Left kidney (tissue), 2 donors: ENCODE results near the gene ISG20L2. TPM values are rescaled to one million over a fixed set of nuclear protein-coding genes. Genes with fewer than 3 reads are reported as not detected.

ENCODE experiments used
- DNase-seq: peaks from one replicate; pipeline ENCODE4 v3.0.0-alpha.2; 2013
- polyA plus RNA-seq: library from polyadenylated mRNA; unstranded; fragments of 120-200 nt; gene quantifications from one replicate; pipeline ENCODE4 v1.2.1, GENCODE V29; 2013; ENCODE audit not compliant: insufficient read length

The ISG20L2 gene
- polyA plus RNA-seq, 1 donor = 48.5 TPM

DNA sequence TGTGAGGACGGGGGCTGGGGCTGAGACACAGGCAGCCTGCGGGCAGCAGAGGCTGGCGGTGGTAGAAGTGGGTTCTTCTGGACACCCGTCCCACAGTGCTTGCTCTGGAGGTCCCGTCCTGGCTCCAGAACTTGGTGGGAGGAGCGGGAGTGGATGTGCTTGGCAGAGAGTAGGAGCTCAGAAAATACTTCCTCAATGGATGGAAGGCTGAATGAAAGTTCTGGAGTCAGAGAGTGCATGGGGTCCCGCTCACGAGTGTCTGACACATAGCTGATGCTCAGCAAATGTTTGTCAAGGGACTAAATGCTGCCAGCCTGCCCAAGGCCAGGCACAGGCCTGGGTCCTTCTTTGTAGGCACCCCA is 37.9 kb downstream of the ISG20L2 start:
- DNase-seq = no peak

DNA sequence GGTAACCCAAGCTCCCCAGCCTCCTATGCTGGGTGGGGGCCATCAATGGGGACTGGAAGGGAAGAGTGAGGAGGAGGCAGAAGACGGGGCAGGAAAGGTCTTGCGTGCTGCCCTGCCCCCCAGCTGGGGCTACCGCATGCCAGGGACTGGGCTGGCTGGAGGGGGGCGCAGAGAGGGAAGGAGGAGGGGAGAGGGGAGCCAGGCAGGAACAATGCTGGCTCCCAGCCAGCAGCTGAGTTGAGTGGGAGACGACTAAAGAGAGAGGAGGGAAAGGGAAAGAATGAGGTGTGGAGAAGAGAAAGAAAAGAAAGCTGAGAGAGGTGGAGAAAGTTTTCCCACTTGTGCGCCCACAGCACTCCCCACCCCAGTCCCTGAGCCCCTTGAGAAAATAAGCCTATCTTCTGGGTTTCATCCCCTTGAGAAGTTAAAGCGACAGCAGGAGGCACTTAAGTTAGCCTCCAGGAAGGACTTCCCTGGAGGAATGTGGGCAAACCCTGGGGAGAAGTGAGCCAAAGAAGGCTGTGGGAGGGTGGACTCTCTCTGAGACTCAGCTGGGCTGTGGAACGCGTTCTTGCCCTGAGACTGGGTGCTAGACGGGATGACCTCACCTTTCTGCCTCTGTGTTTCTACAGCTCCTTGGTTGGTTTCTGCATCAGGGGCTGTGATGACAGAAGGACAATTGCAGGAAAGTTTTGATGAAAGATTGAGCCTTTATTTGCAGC is 38.5 kb downstream of the ISG20L2 start:
- DNase-seq = peak; percentile 78

DNA sequence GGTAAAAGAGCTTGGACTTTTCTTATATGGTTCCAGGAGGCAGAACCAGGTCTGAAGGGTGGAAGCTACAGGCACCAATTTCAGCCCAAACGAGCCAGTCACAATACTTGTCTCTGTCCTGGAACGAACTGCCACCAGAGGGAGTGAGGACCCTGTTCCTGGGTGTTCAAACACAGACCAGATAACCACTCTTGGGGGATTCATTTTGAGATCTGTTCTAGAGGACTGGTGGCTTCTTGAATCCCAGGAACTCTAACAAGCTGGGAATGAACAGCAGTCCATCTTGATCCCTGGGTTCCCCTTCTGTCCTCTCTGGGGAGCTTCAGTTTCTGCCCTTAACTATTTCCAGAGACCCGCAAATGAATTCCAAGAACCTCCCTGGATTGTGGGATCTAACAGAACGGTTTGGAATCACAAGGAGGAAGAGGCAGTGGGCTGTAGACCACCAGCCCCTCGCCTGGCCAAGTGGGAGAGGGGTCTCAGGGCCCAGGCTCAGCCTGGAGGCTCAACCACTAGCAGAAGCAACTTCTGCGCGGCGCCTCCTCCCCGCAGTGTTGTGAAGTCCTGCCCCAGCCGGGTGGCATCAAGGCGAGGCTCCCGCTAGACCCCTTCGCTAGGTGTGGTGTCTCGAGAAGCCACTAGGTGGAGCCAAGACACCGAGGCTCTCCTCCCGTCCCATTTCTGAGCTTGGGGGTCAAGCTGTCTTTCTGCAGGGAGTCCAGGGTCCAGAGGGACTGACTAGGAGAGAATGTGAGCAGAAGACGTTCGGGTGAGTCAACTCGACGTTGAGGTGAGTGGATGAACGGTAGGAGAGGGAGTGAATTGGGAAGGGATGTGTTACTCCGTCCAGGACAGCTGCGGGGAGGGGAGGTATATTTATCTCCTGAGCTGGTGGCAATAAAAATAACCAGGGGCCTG is 39.3 kb downstream of the ISG20L2 start:
- peak; percentile 91 for DNase-seq

DNA sequence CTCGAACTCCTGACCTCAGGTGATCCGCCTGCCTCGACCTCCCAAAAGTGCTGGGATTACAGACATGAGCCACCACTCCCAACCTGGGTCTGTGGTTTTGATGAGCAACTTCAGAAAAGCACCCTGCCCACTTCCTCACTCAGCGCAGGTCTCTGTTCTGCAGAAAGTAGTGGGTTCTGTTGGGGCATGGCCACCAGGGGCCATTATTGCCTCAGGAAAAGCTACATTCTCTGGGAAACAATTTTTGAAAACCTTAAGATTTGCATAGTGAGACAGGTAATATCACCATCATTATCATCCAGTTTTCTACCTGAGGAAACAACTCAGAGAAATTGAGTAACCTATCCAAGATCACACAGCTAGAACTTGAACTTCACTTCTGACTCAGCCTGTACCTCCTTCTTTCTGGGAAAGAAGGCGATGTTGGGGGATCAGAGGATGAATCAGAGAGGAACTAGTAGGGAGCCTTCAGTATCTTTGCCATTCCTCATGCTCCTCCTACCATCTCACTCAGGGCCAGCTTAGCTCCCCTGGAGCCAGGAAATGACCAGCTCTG is 44.3 kb downstream of the ISG20L2 start:
- no peak for DNase-seq

DNA sequence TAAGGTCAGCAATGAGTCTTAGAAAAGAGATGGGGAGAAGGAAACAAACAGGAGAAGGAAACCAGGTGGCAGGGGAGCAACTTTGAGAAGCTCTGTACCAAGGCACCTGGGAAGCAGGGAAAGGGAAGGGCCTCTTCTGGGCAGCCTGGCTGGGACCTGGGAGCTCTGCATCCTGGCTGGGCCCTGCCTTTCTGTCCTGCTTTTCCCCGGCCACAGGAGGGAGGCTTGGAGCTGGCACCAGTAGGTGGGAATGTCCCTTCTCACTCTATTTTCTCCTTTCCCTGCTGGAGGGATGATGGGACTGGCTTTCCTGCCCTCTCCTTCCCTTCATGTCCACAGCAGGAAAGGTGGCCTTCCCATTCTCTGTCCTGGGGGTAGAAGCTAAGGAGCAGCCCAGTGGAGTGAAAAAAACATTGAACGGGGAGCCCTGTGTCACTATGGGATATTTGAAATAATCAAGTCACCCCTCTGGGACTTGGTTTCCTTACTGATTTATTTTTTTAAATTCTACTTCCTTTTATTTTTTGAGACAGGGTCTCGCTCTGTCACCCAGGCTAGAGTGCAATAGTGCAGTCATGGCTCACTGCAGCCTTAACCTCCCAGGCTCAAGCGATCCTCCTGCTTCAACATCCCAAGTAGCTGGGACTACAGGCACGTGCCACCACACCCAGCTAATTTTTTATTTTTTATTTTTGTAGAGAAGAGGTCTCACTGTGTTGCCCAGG is 46.2 kb downstream of the ISG20L2 start:
- DNase-seq = no peak

DNA sequence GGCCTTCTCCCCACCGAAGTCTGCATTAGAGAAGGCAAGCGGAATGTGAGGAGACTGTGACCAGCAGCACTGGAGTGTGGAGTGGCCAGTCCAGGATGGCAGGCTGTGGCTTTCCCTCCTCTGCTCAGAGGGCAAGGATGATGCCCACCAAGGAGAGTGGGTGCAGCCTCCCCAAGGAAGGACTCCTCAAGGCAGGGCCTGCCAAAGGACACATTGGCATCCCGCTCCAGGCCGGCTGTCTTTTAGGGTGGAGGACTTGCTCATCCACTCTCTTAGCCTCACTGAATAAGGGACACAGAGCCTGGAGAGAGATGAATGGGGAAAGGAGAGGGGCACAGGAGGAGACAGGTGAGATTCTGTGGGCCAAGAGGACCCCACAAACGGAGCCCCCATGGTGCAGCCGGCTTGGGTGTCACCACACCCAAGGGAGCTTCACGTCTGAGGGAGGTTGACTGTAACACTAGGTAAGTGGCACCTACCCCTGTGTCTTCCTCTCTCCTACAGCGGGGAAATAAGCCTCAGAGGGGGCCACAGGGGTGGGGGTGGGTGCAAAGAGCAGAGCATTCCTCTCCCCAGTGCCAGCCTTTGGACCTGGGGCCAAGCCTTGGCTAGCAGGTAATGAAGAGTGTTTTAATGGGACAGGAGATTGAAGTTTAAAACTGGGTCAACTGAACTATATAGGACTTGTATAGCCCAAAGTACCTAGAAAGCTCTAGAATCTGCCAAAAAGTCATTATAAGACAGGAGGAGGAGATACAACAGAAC is 47.2 kb downstream of the ISG20L2 start:
- DNase-seq = no peak

DNA sequence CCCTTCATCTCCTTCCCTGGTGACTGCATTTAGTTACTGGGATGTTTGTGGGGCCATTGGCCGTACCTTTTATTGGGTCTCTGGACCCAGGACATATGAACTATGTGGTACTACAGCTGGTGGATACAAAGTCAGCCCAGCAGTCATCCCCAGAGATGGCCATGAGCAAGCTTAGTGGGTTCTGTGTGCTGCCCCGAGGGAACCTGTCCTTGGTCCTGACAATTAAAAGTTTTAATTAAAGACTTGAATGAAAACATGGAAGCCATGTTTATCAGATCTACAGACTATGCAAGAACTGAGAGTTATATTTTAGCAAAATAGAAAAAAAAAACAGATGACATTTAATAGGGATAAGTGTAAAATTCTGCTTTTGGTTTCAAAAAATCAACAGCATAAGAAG is 48.5 kb downstream of the ISG20L2 start:
- DNase-seq = no peak

DNA sequence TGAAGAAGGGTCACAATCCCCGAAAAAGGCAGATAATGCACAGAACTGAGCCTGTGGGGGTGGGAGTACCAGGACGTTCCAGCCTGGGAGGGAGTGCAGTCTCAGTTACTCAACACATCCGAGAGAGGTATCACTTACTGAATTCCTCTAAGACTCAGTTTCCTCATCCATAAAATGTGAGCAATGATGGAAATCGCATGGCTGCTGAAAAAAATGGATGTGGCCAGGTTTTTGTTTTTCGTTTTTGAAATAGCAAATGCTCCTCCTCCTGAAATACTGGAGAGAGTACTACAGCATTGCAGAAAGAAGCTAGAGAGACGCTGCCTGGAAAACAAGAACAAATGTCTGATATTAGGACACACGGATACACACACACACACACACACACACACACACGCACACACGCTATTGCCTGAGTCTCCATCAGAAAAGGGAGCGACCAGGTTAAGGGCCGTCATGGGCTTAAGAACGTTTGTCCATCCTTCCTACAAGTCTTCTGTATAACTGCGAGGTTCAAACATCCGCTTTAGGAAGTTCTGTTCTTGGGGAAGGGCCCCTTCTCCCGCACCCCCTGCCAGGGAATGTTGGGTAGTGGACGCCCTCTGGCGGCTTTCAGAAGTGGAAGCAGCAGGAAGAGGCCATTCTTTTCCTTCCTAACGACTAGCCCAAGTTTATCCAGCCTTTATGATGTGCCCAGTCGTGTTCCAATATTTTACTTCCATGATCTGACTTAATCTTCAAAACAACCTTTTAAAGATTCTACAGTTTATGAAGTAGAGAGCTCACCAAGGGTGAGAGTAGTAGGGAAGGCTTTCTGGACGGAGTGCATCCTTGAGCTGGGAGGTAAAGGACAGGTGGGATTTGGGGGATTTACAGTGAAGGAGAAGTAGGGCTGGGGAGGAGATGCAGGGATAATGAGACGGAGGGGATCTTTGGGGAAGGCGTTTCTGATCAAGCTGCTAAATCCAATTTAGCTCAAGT is 50.7 kb downstream of the ISG20L2 start:
- DNase-seq = no peak

DNA sequence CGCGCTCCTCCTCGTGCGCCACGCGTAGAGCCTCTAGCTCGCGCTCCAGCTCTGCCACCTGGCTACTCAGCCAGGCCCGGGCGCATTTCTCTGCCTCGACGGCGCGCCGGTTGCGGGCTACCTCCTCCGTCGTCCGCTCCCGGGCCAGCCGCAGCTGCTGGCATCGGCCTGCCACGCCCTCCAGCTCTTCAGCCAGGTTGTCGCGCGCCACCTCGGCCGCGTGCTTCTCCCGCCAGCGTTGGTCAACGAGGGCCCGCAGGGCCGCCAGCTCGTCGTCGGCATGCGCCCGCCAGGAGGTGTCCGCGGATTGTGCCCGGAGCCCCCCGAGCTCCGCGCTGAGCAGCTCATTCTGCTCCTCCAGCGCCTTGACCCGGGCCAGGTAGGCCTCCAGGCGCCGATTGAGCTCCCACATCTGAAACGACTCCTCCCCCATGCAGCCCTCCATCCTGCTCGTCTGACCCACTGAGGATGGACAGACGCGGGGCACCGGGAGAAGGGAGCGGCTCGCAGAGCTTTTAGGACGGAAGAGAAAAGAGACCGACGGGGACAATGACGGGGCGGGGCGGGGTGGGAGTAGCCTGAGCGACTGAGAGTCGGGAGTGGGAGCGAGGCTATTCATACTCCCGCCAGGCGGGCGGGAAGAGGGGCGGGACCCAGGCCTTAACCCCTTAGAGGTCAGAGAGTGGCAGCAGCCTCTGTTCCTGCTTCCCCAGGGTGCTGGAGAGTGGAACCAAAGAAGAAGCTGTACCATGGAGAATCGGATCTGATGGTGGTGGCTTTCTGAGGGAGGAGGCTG is 51.5 kb downstream of the ISG20L2 start, which contains the start of gene NES:
TSS of gene NES (minus strand) at position 588 of the 796 bp plus-strand sequence. CDS start at position 445, 143 bp downstream.
- no peak for DNase-seq

DNA sequence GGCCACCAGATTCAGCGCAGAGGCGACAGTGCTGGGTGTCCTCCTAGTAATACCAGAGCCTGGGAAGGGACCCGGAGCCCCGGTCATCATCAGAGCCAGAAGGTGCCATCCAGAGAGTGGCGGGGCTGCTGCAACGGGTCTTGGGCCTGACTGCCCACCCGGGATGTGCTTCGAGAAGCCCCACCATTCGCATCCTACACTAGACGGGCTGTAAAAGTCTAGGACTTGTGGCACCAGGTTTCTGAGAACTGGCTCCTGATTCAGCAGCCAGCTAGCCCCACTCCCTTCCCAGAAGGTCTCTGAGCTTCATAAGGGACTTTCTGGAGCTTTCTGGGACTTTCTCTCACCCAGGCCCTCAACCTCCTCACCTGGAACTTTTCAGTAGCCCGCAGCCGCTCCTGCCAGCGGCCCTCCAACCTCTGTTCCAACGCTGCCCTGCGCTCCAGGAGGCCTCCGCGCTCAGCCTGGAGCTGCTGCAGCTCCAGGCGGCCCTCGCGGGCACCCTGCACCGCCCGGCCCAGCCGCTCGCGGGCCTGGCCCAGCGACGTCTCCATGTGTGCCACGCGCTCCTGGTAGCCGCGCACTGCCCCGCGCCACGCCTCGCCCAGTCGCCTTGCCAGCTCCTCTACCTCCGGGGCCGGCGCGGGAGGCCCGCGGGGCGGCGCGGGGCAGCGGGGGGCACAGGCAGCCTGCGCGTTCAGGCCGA is 52.3 kb downstream of the ISG20L2 start:
- no peak for DNase-seq

DNA sequence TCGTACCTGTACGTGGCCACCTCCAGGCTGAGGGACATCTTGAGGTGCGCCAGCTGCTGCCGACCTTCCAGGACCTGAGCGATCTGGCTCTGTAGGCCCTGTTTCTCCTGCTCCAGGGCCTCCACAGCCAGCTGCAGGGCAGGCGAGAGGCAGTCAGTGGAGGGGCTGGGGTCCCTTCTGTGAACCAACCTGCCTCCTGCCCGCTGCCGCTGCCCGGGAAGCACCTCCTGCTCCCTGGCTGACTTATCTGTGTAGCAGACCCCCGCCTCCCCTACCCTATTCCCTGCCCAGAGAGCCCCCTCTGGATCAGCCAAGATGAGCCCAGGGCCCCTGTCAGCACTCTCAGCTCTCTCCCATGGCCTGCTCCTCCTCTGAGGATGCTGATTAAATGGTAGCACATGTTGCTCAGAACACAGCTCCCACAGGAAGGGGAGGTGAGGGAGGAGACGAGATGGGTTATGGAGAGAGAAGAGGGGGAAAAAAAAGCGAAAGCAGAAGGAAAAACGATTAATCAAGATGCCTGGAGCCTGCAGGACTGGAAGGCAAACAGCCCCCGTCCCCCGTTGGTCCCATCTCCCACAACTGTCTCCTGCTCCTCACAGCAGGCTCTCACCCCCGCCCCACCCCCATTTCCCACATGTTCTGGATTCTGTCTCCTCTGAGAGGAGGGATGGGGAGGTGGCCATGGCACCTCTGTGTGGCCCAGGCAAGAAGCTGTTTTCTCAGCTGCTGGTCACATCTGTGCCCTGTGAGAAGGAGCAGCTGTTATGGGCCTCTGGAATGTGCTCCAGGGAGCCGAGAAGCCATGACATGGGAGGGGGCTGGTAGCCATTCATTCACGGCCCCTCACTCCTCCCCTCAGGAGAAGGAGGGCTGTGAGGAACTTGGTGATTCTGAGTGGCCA is 53.1 kb downstream of the ISG20L2 start:
- no peak for DNase-seq

DNA sequence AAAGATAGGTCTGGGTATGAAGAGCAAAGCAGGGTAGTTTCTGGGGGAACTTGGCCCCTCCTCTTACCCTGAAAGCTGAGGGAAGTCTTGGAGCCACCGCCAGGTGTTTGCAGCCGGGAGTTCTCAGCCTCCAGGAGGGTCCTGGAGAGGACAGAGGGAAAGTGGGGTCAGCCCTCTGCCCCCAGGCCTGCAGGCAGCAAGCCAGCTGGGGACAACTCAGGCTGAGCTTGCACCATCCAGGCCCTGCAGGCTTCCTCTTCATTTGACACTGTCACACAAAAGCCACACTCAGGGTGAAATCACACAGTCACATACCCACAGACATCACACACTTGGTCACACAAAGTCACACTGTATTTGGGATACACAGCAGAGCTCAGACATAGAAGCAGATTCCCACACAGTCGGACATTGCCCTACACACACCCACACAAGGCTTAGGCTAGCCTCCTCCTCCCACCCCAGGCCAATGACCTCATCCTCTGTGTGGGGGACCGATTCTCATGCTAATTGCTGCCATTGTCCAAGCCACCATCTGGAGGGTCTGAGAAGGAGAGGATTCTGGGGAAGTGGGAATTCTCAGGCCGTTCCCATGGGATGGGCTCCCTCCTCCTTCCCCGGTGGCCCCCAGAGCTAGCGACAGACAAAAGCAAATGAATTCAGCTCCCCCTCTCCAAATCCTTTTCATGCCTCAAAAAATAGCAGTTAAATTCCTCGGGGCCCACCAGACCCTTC is 55.0 kb downstream of the ISG20L2 start:
- no peak for DNase-seq
